ENCODE data around the gene CFP. TPM values are rescaled to one million over a fixed set of nuclear protein-coding genes. Genes with fewer than 3 reads are reported as not detected.
A peak's percentile ranks its signal among the peaks of the same experiment; 100 is the strongest.

The CFP gene
- polyA plus RNA-seq, 2 of the 4 experiments (the other 2 are of a cell fraction): 0.14 to 0.54 TPM

DNA sequence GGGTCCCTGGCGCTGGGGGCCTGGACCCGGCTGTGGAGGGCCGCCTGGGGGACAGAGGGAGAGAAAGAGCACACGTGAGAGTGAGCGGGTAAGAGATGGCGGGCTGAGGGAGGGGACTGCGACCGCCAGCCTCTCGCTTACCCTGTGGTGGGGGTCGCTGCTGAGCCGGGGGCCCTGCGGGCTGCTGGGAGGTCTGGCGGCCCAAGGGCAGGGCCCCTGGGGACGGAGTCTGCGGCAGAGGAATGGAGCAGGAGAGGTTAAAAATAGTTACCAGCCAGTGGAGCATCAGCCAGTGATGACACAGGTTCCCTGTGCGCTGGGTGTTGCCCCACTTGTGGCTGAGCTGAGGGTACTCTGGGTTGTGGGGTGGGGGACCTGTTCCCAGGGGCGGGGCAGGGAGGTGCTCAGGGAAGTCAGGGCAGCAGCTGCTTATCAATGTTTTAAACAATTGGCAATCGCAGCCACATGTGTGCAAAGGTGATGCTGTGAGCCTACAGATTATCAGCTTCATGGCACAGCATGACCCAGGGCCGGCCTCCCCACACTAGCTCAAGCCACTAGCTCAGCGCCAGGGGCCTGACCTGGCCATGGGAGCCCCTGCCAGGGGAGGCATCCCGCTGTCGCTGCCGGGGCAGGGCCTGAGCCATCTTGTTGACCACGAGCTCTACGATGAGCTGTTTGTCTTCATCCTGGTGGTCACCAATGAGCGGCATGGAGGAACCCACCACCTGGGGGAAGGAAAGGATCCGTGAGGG, 55.0 kb downstream of the CFP start:
- TF ChIP-seq HMGXB4 (CRISPR knock-in tag; IDR thresholded peaks at IDR 0.05; ENCODE audit: borderline replicate concordance): no peak
- TF ChIP-seq, protein P1, sequence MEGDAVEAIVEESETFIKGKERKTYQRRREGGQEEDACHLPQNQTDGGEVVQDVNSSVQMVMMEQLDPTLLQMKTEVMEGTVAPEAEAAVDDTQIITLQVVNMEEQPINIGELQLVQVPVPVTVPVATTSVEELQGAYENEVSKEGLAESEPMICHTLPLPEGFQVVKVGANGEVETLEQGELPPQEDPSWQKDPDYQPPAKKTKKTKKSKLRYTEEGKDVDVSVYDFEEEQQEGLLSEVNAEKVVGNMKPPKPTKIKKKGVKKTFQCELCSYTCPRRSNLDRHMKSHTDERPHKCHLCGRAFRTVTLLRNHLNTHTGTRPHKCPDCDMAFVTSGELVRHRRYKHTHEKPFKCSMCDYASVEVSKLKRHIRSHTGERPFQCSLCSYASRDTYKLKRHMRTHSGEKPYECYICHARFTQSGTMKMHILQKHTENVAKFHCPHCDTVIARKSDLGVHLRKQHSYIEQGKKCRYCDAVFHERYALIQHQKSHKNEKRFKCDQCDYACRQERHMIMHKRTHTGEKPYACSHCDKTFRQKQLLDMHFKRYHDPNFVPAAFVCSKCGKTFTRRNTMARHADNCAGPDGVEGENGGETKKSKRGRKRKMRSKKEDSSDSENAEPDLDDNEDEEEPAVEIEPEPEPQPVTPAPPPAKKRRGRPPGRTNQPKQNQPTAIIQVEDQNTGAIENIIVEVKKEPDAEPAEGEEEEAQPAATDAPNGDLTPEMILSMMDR (IDR thresholded peaks at IDR 0.05): no peak
- CTCF ChIA-PET: interaction anchor here (0.6 to 1.0 kb wide), 2 partner anchors 12 to 278 kb away, joined by 3 to 4 read pairs; no protein-coding TSS in a partner anchor
- DNase-seq (ENCODE audit: low read depth in 1 of 2, low spot score in 1 of 2) (no peak), FAIRE-seq (no peak), ATAC-seq (no peak)
- no peak overlapping the region for H3K27ac ChIP-seq
- no peak overlapping the region for H3K4me3 ChIP-seq
- POLR2A ChIA-PET: no interaction called here
- H3K4me1 ChIP-seq: peaks cover 19% of the 10 kb centered on the region; the same call in 2 of the 3 replicates
- H3K9me3 ChIP-seq: no peaks in the 10 kb centered on the region
- 87% methylated on average over 19 of the region's 27 CpGs for WGBS (ENCODE audit: missing lambda C conversion rate)
- no peak overlapping the region for H3K4me2 ChIP-seq

GRCh38 chrX:47574076-47574546, 55.6 kb downstream of the CFP start:
- TF ChIP-seq PHF8 (IDR thresholded peaks at IDR 0.05; ENCODE audit: borderline replicate concordance, low read depth) (no peak), HOXB13 (CRISPR knock-in tag; IDR thresholded peaks at IDR 0.05; ENCODE audit: low read depth) (no peak), BHLHE40 (IDR thresholded peaks at IDR 0.05; ENCODE audit: low read depth, low read length) (no peak), PBX3 (IDR thresholded peaks at IDR 0.05) (no peak), RFX5 (IDR thresholded peaks at IDR 0.05) (no peak), NR3C1 (IDR thresholded peaks at IDR 0.05) (no peak), MYC (IDR thresholded peaks at IDR 0.05; ENCODE audit: borderline replicate concordance, low read length) (no peak), NFE2L2 (conservative IDR thresholded peaks at IDR 0.05; ENCODE audit: low read length) (no peak)
- POLR2A ChIA-PET: no interaction called here
- FAIRE-seq (no peak), DNase-seq (ENCODE audit: low read depth in 1 of 2, low spot score in 1 of 2) (no peak), ATAC-seq (no peak)
- Histone ChIP-seq H3K4me1 (peaks cover 13% of the 10 kb centered on the region; the same call in 1 of the 3 replicates), H3K27ac (no peak overlapping the region), H3K4me2 (no peak overlapping the region), H3K4me3 (no peak overlapping the region), H3K9me3 (no peaks in the 10 kb centered on the region)
- no CpG with 5 or more reads among the region's 41 CpGs for WGBS (ENCODE audit: missing lambda C conversion rate)
- CTCF ChIA-PET: no interaction called here

GRCh38 chrX:47573341-47574075, 56.2 kb downstream of the CFP start:
- ChIA-PET POLR2A (no interaction called here), CTCF (no interaction called here)
- TF ChIP-seq HEYL (CRISPR knock-in tag; IDR thresholded peaks at IDR 0.05): no peak
- TF ChIP-seq ZNF302 (CRISPR knock-in tag; IDR thresholded peaks at IDR 0.05): no peak
- TF ChIP-seq GATA3 (IDR thresholded peaks at IDR 0.05; ENCODE audit: borderline replicate concordance): no peak
- no peak for TF ChIP-seq SMC3 (IDR thresholded peaks at IDR 0.05)
- no peak for TF ChIP-seq FOXS1 (CRISPR knock-in tag; IDR thresholded peaks at IDR 0.05)
- no peak for TF ChIP-seq PBX3 (IDR thresholded peaks at IDR 0.05)
- TF ChIP-seq MAZ (IDR thresholded peaks at IDR 0.05; ENCODE audit: borderline replicate concordance, low read depth, low read length): no peak
- TF ChIP-seq, protein P2, sequence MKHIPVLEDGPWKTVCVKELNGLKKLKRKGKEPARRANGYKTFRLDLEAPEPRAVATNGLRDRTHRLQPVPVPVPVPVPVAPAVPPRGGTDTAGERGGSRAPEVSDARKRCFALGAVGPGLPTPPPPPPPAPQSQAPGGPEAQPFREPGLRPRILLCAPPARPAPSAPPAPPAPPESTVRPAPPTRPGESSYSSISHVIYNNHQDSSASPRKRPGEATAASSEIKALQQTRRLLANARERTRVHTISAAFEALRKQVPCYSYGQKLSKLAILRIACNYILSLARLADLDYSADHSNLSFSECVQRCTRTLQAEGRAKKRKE (CRISPR knock-in tag; IDR thresholded peaks at IDR 0.05; ENCODE audit: low read depth): no peak
- no peak for TF ChIP-seq RAD21 (conservative IDR thresholded peaks at IDR 0.05 in 1 of 2, IDR thresholded peaks at IDR 0.05 in 1 of 2)
- TF ChIP-seq NFE2L2 (conservative IDR thresholded peaks at IDR 0.05; ENCODE audit: low read length): no peak
- no peak for TF ChIP-seq ELK1 (IDR thresholded peaks at IDR 0.05; ENCODE audit: low read depth, low read length)
- TF ChIP-seq CEBPB (IDR thresholded peaks at IDR 0.05): no peak
- TF ChIP-seq ZSCAN20 (CRISPR knock-in tag; IDR thresholded peaks at IDR 0.05): no peak
- TF ChIP-seq HOXA7 (CRISPR knock-in tag; IDR thresholded peaks at IDR 0.05): no peak
- TF ChIP-seq TFCP2L1 (CRISPR knock-in tag; IDR thresholded peaks at IDR 0.05): no peak
- no peaks in the 10 kb centered on the region for H3K9me3 ChIP-seq
- ATAC-seq: peak; percentile 3 to 11; a peak in 3 of 6 replicates
- H3K4me3 ChIP-seq: no peak overlapping the region
- 60% methylated on average over 10 of the region's 20 CpGs for WGBS (ENCODE audit: missing lambda C conversion rate)
- peaks cover 11% of the 10 kb centered on the region; the same call in 1 of the 3 replicates for H3K4me1 ChIP-seq
- no peak for FAIRE-seq
- DNase-seq (ENCODE audit: low read depth in 1 of 2, low spot score in 1 of 2): no peak
- no peak overlapping the region for H3K4me2 ChIP-seq
- no peak overlapping the region for H3K27ac ChIP-seq

Data from A549 (cell line).